HL-60 (cell line): ENCODE data around the gene MRI1.

ENCODE experiments used
- DNase-seq, 2 experiments: peaks; one replicate each; pipeline ENCODE4 v3.0.0-alpha.2; 2010 to 2020; ENCODE audit warnings: low read depth in 1 of 2, low spot score in 1 of 2
- H3K27ac ChIP-seq: fragments of 250-450 bp; sonication (Bioruptor Pico); replicated peaks from 2 replicates; pipeline ENCODE4 v1.5.1; 2020; ENCODE audit warnings: mild to moderate bottlenecking, moderate library complexity
- H3K27me3 ChIP-seq: fragments of 250-450 bp; sonication (Bioruptor Pico); 2 replicates; pipeline ENCODE4 v1.5.1; 2021; ENCODE audit warnings: mild to moderate bottlenecking, moderate library complexity; ENCODE audit not compliant: insufficient read depth, poor library complexity, severe bottlenecking
- H3K4me3 ChIP-seq: replicated peaks from 2 replicates; pipeline ENCODE4 v1.5.1; 2011; ENCODE audit warnings: mild to moderate bottlenecking, control low read depth, low read length; ENCODE audit not compliant: insufficient read depth
- CTCF ChIP-seq: IDR thresholded peaks from one replicate; pipeline ENCODE4 v1.5.1; 2011; ENCODE audit warnings: low read length, control low read depth, inconsistent platforms; ENCODE audit not compliant: insufficient read depth
- GABPA ChIP-seq: IDR thresholded peaks from 2 replicates; pipeline ENCODE4 v1.6.1; 2012; ENCODE audit warnings: low read depth
- POLR2AphosphoS5 ChIP-seq: IDR thresholded peaks from 2 replicates; pipeline ENCODE4 v1.6.1; 2012; ENCODE audit warnings: low read depth
- SPI1 ChIP-seq: IDR thresholded peaks from 2 replicates; pipeline ENCODE4 v1.6.1; 2012; ENCODE audit warnings: low read depth, mild to moderate bottlenecking, borderline replicate concordance
- TF ChIP-seq, protein P1 (sequence below): IDR thresholded peaks from 2 replicates; pipeline ENCODE4 v1.6.1; 2012; ENCODE audit warnings: low read depth; ENCODE audit not compliant: insufficient replicate concordance

Gene MRI1

GRCh38 chr19:13797058-13797440 lies 32.7 kb downstream of the MRI1 start:
- H3K4me3 ChIP-seq = no peak overlapping the region
- no peaks in the 10 kb centered on the region for H3K27me3 ChIP-seq
- TF ChIP-seq SPI1 (no peak), CTCF (no peak), GABPA (no peak), POLR2AphosphoS5 (no peak)
- DNase-seq = no peak
- no peak overlapping the region for H3K27ac ChIP-seq

DNA sequence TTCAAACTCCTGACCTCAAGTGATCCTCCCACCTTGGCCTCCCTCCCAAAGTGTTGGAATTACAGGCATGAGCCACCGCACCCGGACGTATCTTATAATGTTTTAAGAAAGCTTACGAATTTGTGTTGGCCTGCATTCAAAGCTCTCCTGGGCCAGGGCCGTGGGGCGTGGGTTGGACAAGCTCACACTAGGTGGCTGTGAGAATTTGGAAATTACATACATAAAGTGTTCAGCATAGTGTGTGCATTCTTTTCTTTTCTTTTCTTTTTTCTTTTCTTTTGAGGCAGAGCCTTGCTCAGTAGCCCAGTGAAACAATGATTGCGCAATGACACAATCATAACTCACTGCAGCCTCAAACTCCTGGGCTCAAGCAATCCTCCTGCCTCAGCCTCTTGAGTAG lies 33.5 kb downstream of the MRI1 start:
- TF ChIP-seq, protein P1, sequence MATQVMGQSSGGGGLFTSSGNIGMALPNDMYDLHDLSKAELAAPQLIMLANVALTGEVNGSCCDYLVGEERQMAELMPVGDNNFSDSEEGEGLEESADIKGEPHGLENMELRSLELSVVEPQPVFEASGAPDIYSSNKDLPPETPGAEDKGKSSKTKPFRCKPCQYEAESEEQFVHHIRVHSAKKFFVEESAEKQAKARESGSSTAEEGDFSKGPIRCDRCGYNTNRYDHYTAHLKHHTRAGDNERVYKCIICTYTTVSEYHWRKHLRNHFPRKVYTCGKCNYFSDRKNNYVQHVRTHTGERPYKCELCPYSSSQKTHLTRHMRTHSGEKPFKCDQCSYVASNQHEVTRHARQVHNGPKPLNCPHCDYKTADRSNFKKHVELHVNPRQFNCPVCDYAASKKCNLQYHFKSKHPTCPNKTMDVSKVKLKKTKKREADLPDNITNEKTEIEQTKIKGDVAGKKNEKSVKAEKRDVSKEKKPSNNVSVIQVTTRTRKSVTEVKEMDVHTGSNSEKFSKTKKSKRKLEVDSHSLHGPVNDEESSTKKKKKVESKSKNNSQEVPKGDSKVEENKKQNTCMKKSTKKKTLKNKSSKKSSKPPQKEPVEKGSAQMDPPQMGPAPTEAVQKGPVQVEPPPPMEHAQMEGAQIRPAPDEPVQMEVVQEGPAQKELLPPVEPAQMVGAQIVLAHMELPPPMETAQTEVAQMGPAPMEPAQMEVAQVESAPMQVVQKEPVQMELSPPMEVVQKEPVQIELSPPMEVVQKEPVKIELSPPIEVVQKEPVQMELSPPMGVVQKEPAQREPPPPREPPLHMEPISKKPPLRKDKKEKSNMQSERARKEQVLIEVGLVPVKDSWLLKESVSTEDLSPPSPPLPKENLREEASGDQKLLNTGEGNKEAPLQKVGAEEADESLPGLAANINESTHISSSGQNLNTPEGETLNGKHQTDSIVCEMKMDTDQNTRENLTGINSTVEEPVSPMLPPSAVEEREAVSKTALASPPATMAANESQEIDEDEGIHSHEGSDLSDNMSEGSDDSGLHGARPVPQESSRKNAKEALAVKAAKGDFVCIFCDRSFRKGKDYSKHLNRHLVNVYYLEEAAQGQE = no peak
- TF ChIP-seq POLR2AphosphoS5 (no peak), SPI1 (no peak), CTCF (no peak), GABPA (no peak)
- H3K27me3 ChIP-seq = no peaks in the 10 kb centered on the region
- no peak for DNase-seq
- H3K4me3 ChIP-seq = no peak overlapping the region
- H3K27ac ChIP-seq = no peak overlapping the region

- H3K4me3 ChIP-seq = no peak overlapping the region
- no peak overlapping the region for H3K27ac ChIP-seq
- H3K27me3 ChIP-seq = no peaks in the 10 kb centered on the region
- no peak for DNase-seq
- TF ChIP-seq, protein P1 = no peak
- no peak for TF ChIP-seq GABPA
- TF ChIP-seq POLR2AphosphoS5 = no peak
- no peak for TF ChIP-seq SPI1
- no peak for TF ChIP-seq CTCF
Measured at GRCh38 chr19:13799669-13800068, 35.3 kb downstream of the MRI1 start.

DNA sequence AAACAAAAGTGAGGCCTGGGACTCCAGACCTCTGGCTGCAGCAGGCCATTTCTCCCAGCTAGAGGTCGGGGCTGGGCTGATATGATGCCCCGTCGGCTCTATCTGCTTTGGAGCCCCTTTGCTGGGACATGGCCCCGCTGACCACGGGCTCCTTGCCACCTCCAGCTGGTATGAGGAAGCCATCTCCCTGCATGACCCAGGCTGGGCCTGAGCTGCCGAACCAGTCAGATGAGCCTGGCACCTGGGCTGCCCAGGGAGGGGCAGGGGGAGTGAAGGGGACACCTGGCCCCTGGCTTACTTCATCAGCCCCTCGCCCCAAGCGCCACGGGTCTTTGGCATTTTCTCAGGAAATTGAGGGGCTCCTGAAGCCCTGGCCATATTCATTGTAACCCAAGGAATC lies 38.7 kb downstream of the MRI1 start:
- H3K4me3 ChIP-seq = no peak overlapping the region
- no peak overlapping the region for H3K27ac ChIP-seq
- no peak for DNase-seq
- no peaks in the 10 kb centered on the region for H3K27me3 ChIP-seq
- no peak for TF ChIP-seq GABPA
- TF ChIP-seq POLR2AphosphoS5 = no peak
- no peak for TF ChIP-seq CTCF
- TF ChIP-seq SPI1 = no peak
- TF ChIP-seq, protein P1 = no peak
